ENCODE results near the gene SRGAP3. TPM values are rescaled to one million over a fixed set of nuclear protein-coding genes. Genes with fewer than 3 reads are reported as not detected.

The SRGAP3 gene
- total and polyA plus RNA-seq, 10 of the 15 experiments (the other 5 are each of a cell fraction or from before 2014, with no cell fraction given), result 0.32 to 1.7 (median 0.99) TPM

DNA sequence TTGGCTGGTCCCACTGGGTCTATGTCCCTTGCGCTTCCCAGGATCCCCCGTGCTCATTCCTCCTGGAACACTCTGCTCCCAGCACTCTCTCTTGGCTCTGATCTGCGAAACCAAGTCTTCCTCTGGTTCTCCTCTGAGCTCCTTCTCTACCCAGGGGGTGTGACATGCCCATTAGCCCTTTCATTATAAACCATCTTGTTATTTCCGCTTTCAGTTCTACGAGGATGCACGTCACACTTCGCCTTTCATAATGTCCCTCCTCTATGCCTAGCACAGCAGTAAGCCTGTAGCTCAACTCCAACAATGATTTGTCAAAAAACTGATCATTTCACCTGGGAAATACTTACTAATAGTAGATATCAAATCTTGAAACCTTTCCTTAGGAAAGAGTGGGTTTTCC lies 234.2 kb downstream of the SRGAP3 start:
- no peaks in the 10 kb centered on the region for H3K36me3 ChIP-seq (ENCODE audit: control insufficient read depth in 2 of 2, insufficient read depth in 2 of 2, low read length in 1 of 2)
- H3K4me2 ChIP-seq (ENCODE audit: control insufficient read depth, insufficient read depth), result no peak overlapping the region
- no peak overlapping the region for H3K4me3 ChIP-seq
- no TSS peak for BruUV-seq (replicated peaks)
- intact Hi-C loops (cut with micrococcal nuclease; ENCODE audit: unreplicated experiment) (no loop called here), in situ Hi-C loops (cut with MboI) (no loop called here)
- FAIRE-seq (no peak), DNase-seq (ENCODE audit: low read depth, low spot score) (no peak), ATAC-seq (peak; percentile 54)
- ChIA-PET RAD21 (ENCODE audit: unreplicated experiment) (no interaction called here), SMC1A (ENCODE audit: uncharacterized antibody, unreplicated experiment) (interaction anchor here (2.2 kb wide), 1 partner anchor 27 kb away, joined by 8 read pairs; no protein-coding TSS in a partner anchor), CTCF (interaction anchor here (0.7 to 1.3 kb wide), 3 partner anchors 23 to 102 kb away, joined by 3 read pairs; no protein-coding TSS in a partner anchor), POLR2A (no interaction called here)
- H3K79me2 ChIP-seq (ENCODE audit: control insufficient read depth, insufficient read depth, low read length), result no peaks in the 10 kb centered on the region
- no peaks in the 10 kb centered on the region for H3K9me3 ChIP-seq (replicated peaks; ENCODE audit: control insufficient read depth, insufficient read depth, low read length)
- no peaks in the 10 kb centered on the region for H4K20me1 ChIP-seq (ENCODE audit: control insufficient read depth, insufficient read depth)
- TF ChIP-seq NBN (IDR thresholded peaks at IDR 0.05), result no peak
- TF ChIP-seq ZSCAN29 (IDR thresholded peaks at IDR 0.05), result no peak
- TF ChIP-seq, protein P1, sequence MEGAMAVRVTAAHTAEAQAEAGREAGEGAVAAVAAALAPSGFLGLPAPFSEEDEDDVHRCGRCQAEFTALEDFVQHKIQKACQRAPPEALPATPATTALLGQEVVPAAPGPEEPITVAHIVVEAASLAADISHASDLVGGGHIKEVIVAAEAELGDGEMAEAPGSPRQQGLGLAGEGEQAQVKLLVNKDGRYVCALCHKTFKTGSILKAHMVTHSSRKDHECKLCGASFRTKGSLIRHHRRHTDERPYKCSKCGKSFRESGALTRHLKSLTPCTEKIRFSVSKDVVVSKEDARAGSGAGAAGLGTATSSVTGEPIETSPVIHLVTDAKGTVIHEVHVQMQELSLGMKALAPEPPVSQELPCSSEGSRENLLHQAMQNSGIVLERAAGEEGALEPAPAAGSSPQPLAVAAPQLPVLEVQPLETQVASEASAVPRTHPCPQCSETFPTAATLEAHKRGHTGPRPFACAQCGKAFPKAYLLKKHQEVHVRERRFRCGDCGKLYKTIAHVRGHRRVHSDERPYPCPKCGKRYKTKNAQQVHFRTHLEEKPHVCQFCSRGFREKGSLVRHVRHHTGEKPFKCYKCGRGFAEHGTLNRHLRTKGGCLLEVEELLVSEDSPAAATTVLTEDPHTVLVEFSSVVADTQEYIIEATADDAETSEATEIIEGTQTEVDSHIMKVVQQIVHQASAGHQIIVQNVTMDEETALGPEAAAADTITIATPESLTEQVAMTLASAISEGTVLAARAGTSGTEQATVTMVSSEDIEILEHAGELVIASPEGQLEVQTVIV (IDR thresholded peaks at IDR 0.05; ENCODE audit: borderline replicate concordance, partially characterized antibody), result no peak
- no peak for TF ChIP-seq JUND (IDR thresholded peaks at IDR 0.05; ENCODE audit: low read depth, low read length)
- no peak for TF ChIP-seq MTA2 (IDR thresholded peaks at IDR 0.05; ENCODE audit: low read depth)
- H3K27ac ChIP-seq (ENCODE audit: control insufficient read depth, insufficient read depth), result no peak overlapping the region
- no peaks in the 10 kb centered on the region; a peak in 1 of 4 replicates for H3K27me3 ChIP-seq (replicated peaks in 1 of 2; ENCODE audit: control insufficient read depth in 2 of 2, insufficient read depth in 2 of 2, low read length in 1 of 2)
- H2AFZ ChIP-seq (ENCODE audit: control insufficient read depth, low read depth, low read length), result no peak overlapping the region
- 66% methylated on average over 7 of the region's 7 CpGs for WGBS (ENCODE audit: insufficient coverage, insufficient replicate concordance, low lambda C conversion rate, missing lambda C conversion rate)
- H3K9ac ChIP-seq (ENCODE audit: control insufficient read depth, insufficient read depth, low read length), result no peak overlapping the region
- no peaks in the 10 kb centered on the region for H3K4me1 ChIP-seq (ENCODE audit: control insufficient read depth, insufficient read depth, low read length)
